Dendritic cell treated with granulocyte-macrophage colony-stimulating factor and Interleukin-4, amounts not matched to agents 40 ng/mL and 50 ng/mL, for 4 days (primary cell): ENCODE data around the gene LHX3.

ENCODE experiments used
- H3K27ac Mint-ChIP-seq: one replicate; pipeline ENCODE4 v1.8.0; 2022; ENCODE audit warnings: mild to moderate bottlenecking, mixed read lengths
- H3K27me3 Mint-ChIP-seq: one replicate; pipeline ENCODE4 v1.8.0; 2022; ENCODE audit warnings: mild to moderate bottlenecking, mixed read lengths
- H3K36me3 Mint-ChIP-seq: one replicate; pipeline ENCODE4 v1.8.0; 2022; ENCODE audit warnings: low read depth, mixed read lengths
- H3K4me1 Mint-ChIP-seq: one replicate; pipeline ENCODE4 v1.8.0; 2022; ENCODE audit warnings: low read depth, mixed read lengths
- H3K4me3 Mint-ChIP-seq: one replicate; pipeline ENCODE4 v1.8.0; 2022; ENCODE audit warnings: mild to moderate bottlenecking, moderate library complexity, mixed read lengths
- H3K9me3 Mint-ChIP-seq: one replicate; pipeline ENCODE4 v1.8.0; 2022; ENCODE audit warnings: mixed read lengths
- intact Hi-C: fragments of 100-400 bp; cut with micrococcal nuclease; formaldehyde crosslinking; loops from one replicate; pipeline ENCODE4 v1.15.0; 2022

The LHX3 gene

GRCh38 chr9:136202454-136203407, 2.2 kb downstream of the LHX3 start:
- no peaks in the 10 kb centered on the region for H3K9me3 Mint-ChIP-seq
- H3K27ac Mint-ChIP-seq, result no peak overlapping the region
- peaks cover 82% of the 10 kb centered on the region for H3K27me3 Mint-ChIP-seq
- intact Hi-C loops, result no loop called here
- H3K4me3 Mint-ChIP-seq, result no peak overlapping the region
- H3K4me1 Mint-ChIP-seq, result no peaks in the 10 kb centered on the region
- H3K36me3 Mint-ChIP-seq, result peaks cover 3% of the 10 kb centered on the region

- Mint-ChIP-seq H3K27me3 (peaks cover 89% of the 10 kb centered on the region), H3K27ac (no peak overlapping the region), H3K9me3 (no peaks in the 10 kb centered on the region), H3K36me3 (no peaks in the 10 kb centered on the region), H3K4me1 (no peaks in the 10 kb centered on the region), H3K4me3 (no peak overlapping the region)
- intact Hi-C loops, result no loop called here
Observed at GRCh38 chr9:136201609-136202453, 3.1 kb downstream of the LHX3 start.

GRCh38 chr9:136201174-136201573, 3.8 kb downstream of the LHX3 start:
- intact Hi-C loops, result no loop called here
- Mint-ChIP-seq H3K27me3 (peaks cover 93% of the 10 kb centered on the region), H3K36me3 (no peaks in the 10 kb centered on the region), H3K4me3 (no peak overlapping the region), H3K9me3 (no peaks in the 10 kb centered on the region), H3K4me1 (no peaks in the 10 kb centered on the region), H3K27ac (no peak overlapping the region)

GRCh38 chr9:136200424-136200823, 4.5 kb downstream of the LHX3 start:
- Mint-ChIP-seq H3K4me1 (no peaks in the 10 kb centered on the region), H3K9me3 (no peaks in the 10 kb centered on the region), H3K36me3 (no peaks in the 10 kb centered on the region), H3K4me3 (no peak overlapping the region), H3K27me3 (peaks cover 93% of the 10 kb centered on the region), H3K27ac (no peak overlapping the region)
- intact Hi-C loops, result no loop called here

DNA sequence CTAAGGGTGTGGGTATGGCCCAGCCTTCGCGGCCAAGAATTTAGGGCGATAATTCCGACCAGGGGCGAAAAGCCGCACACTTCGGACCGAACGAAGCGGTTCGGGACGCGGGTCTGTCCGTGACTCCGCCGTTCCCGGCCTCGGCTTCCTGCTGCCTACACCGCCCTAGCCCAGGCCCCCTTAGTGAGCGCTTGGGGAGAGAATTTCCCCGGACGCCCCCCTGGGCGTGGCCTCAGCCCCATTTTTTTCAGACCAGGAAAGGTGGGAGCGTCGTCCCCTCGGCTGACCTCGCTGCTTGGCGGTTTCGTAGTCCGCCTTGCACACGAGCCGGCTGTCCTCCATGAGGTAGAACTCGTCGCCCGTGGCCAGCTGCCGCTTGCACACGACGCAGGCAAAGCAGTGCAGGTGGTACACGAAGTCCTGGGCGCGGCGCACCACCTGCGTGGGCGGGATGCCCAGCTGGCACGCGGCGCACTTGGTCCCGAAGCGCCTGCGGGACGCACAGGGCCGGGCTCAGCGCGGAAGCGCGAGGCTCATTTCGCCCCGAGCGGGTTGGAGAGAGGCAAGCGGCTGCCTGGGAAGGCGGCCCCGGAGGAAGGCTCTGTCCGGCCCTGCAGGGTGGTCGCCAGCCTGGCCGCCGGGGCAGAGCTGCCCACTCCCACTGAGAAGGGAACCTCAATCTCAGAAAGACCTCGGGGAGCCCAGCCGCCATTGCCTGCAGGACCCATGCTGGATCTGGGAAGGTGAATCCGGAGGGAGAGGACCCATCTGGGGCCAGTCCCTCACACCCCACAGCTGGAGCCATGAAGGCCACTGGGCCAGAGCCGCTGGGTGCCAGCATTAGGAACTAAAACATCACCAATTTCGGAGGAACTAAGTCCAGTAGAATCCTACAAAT, 5.3 kb downstream of the LHX3 start:
- Mint-ChIP-seq H3K27ac (no peak overlapping the region), H3K4me3 (no peak overlapping the region), H3K9me3 (no peaks in the 10 kb centered on the region), H3K4me1 (no peaks in the 10 kb centered on the region), H3K27me3 (peaks cover 94% of the 10 kb centered on the region), H3K36me3 (no peaks in the 10 kb centered on the region)
- intact Hi-C loops, result no loop called here

- intact Hi-C loops, result no loop called here
- no peak overlapping the region for H3K4me3 Mint-ChIP-seq
- peaks cover 94% of the 10 kb centered on the region for H3K27me3 Mint-ChIP-seq
Observed at GRCh38 chr9:136198605-136199083, 6.3 kb downstream of the LHX3 start.

DNA sequence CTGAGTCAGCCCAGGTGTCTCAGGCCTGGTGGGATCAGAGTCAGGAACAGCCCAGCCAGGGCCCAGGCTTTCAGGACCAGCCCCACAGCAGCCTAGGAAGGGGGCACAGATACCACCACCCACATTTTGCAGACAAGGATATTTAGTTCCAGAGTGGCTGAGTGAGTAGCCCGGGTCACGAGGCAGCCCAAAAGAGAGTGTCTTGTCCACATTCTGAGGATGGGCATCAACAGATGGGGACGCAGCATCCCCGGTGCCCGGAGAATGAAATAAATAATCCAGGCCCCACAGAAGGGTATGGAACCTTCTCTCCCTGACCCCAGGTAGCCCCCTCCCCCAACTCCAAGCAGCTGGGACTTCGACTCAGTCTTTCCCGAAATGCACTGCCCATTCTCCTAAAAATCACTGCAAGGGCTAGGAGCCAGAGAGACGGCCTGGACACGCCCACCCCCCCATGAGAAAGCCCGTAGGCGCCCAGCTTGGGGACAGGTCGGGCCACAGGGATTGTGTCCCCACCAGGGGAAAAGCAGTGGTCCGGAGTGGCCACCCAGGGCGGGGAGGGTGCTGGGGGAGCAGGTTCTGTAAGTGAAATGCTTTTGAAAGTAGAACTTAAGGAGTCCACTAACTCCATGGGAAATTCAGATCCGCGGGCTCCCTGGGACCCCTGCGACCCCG, 6.9 kb downstream of the LHX3 start:
- H3K9me3 Mint-ChIP-seq, result no peaks in the 10 kb centered on the region
- H3K27ac Mint-ChIP-seq, result no peak overlapping the region
- no peaks in the 10 kb centered on the region for H3K36me3 Mint-ChIP-seq
- intact Hi-C loops, result no loop called here
- H3K4me3 Mint-ChIP-seq, result no peak overlapping the region
- H3K4me1 Mint-ChIP-seq, result no peaks in the 10 kb centered on the region
- peaks cover 93% of the 10 kb centered on the region for H3K27me3 Mint-ChIP-seq

More at GRCh38 chr9:136198605-136199083, 6.3 kb downstream of the LHX3 start:
- H3K4me1 Mint-ChIP-seq, result no peaks in the 10 kb centered on the region
- no peaks in the 10 kb centered on the region for H3K9me3 Mint-ChIP-seq
- H3K36me3 Mint-ChIP-seq, result no peaks in the 10 kb centered on the region
- H3K27ac Mint-ChIP-seq, result no peak overlapping the region

- Mint-ChIP-seq H3K4me1 (no peaks in the 10 kb centered on the region), H3K27me3 (peaks cover 94% of the 10 kb centered on the region), H3K9me3 (no peaks in the 10 kb centered on the region), H3K27ac (no peak overlapping the region), H3K4me3 (no peak overlapping the region), H3K36me3 (no peaks in the 10 kb centered on the region)
- intact Hi-C loops, result no loop called here
Observed at GRCh38 chr9:136197084-136197875, 7.6 kb downstream of the LHX3 start.

DNA sequence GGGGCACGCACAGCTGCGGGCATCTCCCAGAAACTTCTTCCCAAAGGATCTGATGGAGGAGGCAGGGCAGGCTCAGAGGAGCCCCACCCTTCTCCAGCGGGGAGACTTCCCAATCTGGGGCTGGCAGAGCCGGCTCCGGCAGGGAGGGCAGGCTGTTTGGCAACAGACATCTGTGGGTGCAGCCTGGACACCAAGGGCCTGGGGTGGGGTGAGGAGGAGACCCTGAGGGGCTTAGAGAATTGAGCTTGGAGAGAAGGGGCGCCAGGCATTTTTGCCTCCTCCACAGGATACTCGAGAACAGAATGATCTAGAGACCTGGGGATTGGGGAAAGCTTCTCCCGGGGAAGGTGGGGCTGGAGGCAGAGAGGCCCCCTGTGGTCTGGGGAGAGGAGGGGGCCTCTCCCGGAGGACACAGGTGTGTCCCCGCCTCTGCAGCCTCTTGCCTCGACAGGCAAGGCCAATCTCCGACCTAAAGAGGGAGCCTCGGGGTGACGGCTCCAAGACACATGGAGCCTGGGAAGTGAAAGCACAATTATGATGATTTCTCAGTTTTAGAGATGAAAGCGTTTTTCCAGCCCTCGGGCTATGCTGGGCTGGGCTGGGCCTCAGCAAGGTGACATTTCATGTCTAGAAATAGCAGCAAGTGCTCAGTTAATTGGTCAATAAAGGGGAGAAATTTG, 8.4 kb downstream of the LHX3 start:
- H3K27ac Mint-ChIP-seq, result no peak overlapping the region
- no peaks in the 10 kb centered on the region for H3K9me3 Mint-ChIP-seq
- no peak overlapping the region for H3K4me3 Mint-ChIP-seq
- peaks cover 94% of the 10 kb centered on the region for H3K27me3 Mint-ChIP-seq
- H3K4me1 Mint-ChIP-seq, result no peaks in the 10 kb centered on the region
- intact Hi-C loops, result no loop called here
- no peaks in the 10 kb centered on the region for H3K36me3 Mint-ChIP-seq

DNA sequence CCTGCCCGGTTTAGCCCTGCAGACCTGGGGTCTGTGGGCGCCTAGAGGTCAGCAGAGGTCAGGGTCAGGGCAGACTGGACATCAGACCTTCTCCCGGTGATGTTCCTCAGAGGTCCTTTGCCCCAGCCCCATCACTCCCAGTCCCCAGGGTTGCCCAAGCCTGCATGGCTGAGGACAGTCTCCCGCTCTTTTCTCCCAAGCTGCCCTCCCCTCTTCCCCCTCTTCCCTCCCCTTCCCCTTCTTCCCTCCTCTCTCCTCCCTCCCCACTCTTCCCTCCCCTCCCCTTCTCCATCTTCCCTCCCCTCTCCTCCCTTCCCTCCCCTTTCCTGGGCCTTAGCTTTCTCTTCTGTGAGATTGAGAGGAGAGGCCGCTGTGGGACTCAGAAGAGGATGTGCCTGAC, 10.4 kb downstream of the LHX3 start:
- H3K36me3 Mint-ChIP-seq, result no peaks in the 10 kb centered on the region
- no peaks in the 10 kb centered on the region for H3K9me3 Mint-ChIP-seq
- no peak overlapping the region for H3K27ac Mint-ChIP-seq
- intact Hi-C loops, result no loop called here
- H3K4me1 Mint-ChIP-seq, result no peaks in the 10 kb centered on the region
- H3K4me3 Mint-ChIP-seq, result no peak overlapping the region
- H3K27me3 Mint-ChIP-seq, result peaks cover 94% of the 10 kb centered on the region

- H3K27ac Mint-ChIP-seq, result no peak overlapping the region
- H3K4me3 Mint-ChIP-seq, result no peak overlapping the region
- H3K4me1 Mint-ChIP-seq, result no peaks in the 10 kb centered on the region
- no peaks in the 10 kb centered on the region for H3K9me3 Mint-ChIP-seq
- H3K27me3 Mint-ChIP-seq, result peaks cover 95% of the 10 kb centered on the region
- H3K36me3 Mint-ChIP-seq, result no peaks in the 10 kb centered on the region
- intact Hi-C loops, result no loop called here
Observed at GRCh38 chr9:136193891-136194279, 11.0 kb downstream of the LHX3 start.
